NB4 (cell line): Measurements from ENCODE around the gene ICE1.

Experiments used
- DNase-seq: peaks from one replicate; pipeline ENCODE4 v3.0.0; 2010; ENCODE audit warnings: low read depth
- H3K4me3 ChIP-seq: one replicate; pipeline ENCODE4 v1.5.1; 2011; ENCODE audit warnings: mild to moderate bottlenecking, low read depth, low read length, moderate library complexity
- MYC ChIP-seq: IDR thresholded peaks from 2 replicates; pipeline ENCODE4 v1.6.1; 2011; ENCODE audit warnings: low read depth, low read length
- POLR2A ChIP-seq: IDR thresholded peaks from 2 replicates; pipeline ENCODE4 v1.6.1; 2011; ENCODE audit warnings: mild to moderate bottlenecking; ENCODE audit not compliant: insufficient read length; ENCODE audit errors: extremely low read depth
- TF ChIP-seq, protein P1 (sequence below): IDR thresholded peaks from 2 replicates; pipeline ENCODE4 v1.6.1; 2011; ENCODE audit warnings: low read depth, low read length
- TF ChIP-seq, protein P2 (sequence below): IDR thresholded peaks from one replicate; pipeline ENCODE4 v1.5.1; 2012; ENCODE audit warnings: low read depth, low read length

ICE1 gene, protein sequence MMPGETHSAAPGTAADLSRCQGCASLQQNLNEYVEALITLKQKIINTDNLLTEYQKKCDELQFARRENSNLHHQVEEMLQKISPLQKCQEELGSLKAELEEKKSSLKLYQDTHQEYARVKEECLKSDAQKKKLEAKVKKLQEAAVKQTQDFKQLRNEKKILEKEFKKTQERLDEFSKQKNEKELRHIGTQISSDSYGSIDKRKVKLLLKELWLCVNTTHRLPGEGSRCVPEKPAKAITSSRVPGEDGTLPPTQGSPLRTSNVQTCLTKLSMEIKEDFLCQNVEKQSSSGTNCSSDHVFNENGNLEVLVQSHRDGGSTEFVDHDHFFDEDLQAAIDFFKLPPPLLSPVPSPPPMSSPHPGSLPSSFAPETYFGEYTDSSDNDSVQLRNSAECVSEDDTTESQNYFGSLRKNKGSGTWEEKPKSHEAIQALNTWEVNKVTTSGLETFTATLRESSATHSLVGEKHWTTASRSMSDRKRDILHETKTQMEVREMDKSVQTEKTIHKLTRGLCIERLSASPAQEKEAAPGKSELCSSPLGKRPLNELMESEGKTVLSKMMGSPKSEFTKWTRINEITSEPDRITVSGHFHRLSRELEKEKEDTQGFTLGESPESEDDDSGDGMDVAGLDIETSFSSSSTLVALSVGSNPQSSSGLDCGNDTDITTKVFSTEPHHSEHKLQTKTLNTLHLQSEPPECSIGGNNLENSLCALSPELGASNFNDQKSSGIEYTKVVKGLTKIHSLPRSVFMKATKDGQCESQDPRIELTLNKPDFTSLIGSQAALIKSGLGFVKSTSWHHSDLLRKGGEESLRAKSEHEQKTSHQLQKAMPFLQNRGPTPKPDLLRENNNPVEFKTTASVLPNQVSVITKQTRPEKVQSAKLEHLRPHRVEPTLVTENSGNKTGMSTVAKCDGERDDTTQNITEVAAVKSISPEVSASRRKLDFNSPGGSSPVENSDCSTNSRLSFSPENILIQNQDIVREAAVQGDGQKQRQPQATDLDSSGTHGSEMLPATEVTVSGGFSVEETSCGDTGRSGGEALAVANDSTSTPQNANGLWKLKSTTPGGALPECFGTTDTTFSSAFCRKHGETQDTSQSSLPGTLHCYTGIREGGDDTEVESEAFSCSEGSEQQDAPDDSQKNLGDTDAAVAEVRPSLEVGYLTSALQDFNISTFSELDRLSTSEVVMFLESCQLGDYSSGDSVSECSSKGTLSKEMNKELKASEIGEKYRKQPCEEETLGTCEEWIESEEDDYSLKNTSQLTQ (N-terminal part only)

DNA sequence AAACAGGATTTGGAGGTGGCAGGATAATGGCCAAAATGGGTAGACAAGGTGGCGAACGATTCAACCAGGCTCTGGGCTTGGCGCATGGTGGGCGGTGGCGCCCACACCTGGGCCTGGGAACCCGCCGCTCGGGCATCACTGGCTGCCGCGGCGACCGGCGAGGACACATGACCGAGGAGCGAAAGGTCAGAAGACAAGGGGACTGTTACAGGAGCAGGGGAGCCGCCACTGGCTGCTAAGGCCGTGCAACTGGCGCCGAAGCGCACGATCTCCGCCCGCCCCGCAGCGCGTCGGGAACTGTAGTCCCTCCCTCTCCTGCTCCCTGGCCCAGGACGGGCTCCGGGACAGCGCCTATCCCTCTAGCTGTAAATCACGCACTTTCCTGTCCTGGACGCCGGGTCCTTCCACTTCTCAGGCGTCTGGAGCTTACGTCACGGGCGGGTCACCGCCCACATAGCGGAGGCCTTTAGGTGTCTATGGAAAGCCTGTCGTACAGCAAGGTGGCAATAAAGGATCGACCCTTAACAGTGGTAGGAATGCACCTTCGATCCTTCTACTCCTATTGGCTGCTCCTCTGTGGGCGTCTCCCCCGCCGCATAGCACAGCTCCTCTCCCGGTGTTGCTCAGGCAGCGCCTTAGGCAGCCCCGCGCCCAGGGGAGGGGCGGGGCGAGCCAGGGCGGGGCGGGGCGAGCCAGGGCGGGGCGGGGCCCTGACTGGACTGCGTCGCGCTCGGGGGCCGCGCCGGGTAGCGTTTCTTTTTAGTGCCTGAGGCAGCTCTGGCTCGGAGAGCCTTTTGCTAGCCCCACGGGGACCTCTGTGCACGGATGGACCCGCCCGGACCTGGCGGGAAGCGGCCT lies at the start of gene ICE1:
TSS of gene ICE1 (plus strand) at position 717 of the 858 bp plus-strand sequence. CDS start 239 bp downstream, outside the sequence.
- peak; percentile 98 for DNase-seq

DNA sequence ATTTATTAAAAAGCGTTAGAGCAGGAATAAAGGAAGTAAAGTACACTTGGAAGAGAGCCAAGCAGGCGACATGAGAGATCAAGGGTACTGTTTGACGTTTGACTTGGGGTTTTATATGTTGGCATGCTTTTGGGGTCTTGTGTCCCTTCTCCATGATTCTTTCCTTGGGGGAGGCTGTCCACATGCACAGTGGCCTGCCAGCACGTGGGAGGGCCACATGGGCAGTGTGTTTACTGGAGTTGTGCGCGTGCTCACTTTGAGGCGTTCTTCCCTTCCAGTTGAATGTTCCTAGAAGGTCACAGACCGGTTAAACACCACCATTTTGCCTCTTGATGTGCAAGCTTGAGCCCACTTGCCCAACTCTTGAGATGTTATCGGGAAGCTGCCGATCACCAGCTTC lies 49.5 kb upstream of the ICE1 start:
- no peak overlapping the region for H3K4me3 ChIP-seq
- DNase-seq, result no peak
- TF ChIP-seq POLR2A (no peak), MYC (no peak)
- TF ChIP-seq, protein P1, sequence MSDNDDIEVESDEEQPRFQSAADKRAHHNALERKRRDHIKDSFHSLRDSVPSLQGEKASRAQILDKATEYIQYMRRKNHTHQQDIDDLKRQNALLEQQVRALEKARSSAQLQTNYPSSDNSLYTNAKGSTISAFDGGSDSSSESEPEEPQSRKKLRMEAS, result no peak
- TF ChIP-seq, protein P2, sequence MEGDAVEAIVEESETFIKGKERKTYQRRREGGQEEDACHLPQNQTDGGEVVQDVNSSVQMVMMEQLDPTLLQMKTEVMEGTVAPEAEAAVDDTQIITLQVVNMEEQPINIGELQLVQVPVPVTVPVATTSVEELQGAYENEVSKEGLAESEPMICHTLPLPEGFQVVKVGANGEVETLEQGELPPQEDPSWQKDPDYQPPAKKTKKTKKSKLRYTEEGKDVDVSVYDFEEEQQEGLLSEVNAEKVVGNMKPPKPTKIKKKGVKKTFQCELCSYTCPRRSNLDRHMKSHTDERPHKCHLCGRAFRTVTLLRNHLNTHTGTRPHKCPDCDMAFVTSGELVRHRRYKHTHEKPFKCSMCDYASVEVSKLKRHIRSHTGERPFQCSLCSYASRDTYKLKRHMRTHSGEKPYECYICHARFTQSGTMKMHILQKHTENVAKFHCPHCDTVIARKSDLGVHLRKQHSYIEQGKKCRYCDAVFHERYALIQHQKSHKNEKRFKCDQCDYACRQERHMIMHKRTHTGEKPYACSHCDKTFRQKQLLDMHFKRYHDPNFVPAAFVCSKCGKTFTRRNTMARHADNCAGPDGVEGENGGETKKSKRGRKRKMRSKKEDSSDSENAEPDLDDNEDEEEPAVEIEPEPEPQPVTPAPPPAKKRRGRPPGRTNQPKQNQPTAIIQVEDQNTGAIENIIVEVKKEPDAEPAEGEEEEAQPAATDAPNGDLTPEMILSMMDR, result no peak

More for the DNA sequence above, at the start of gene ICE1:
- peak within 1 kb of the TSS; percentile 90 for H3K4me3 ChIP-seq
- TF ChIP-seq POLR2A (peak; percentile 90), MYC (peak; percentile 89)
- TF ChIP-seq, protein P1, result peak; percentile 81; the same call in 1 of the 2 replicates
- TF ChIP-seq, protein P2, result no peak

DNA sequence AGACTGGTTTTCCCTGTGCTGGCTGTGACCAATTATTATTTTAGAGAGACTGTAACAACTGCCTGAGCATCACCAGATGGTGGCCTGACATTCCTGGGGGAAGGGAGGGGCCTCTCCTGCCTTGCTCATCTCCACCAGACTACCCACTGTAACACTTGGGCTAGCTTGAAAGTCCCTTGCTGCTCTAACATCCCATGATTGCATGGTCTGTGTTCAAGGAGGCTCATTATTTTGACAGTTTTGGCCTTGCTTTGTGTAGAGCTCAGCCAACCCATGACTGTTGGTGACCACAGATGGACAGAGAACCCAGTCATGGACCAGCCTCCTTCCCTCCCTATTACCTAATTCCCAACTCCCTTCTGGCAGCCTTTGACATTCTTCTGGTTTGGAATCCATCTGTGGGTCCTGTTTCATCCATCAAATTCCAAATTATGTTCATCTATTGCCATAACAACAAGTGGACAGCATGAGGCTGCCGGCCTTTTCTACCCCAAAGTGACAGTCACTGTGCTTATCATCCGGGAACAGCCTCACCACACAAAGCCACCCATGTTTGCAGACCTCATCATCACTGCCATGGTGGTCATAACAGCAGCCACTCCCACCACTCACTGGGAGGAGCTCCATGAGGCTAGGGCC lies 49.0 kb upstream of the ICE1 start:
- DNase-seq, result no peak
- TF ChIP-seq MYC (no peak), POLR2A (no peak)
- TF ChIP-seq, protein P1, result no peak
- no peak overlapping the region for H3K4me3 ChIP-seq

DNA sequence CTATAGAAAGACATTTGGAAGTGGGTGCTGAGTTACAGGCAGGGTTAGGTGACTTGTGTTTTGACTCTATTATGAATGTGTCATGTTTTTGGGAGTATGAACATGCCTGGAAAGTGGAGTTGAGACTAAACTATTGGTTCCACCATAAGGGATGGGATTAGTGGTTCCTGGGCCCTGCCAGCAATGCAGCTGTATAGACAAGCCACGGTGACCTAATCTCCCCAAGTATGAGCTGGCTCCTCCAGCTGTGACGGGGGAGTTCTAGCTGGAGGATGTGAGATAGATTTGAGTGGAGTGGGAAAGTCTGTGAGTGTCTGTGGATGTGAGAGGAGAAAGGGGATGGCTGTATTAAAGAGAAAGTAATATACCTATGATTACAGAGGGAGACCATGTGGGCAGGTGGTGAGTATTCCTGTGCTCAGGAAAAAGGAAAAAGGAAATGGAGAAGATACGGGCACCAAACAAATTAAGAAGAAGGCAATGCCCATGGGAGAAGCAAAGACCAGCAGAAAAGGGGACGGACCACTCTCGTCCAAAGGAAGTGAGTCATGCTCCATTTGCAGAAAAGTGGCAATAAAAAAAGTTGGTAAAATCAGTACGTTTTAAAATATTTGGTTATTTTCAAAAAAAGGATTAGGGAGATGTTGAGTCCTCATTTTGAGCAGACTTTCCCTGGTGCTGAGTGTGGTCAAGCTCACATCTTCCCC lies 48.3 kb upstream of the ICE1 start:
- TF ChIP-seq POLR2A (no peak), MYC (no peak)
- TF ChIP-seq, protein P2, result no peak
- TF ChIP-seq, protein P1, result no peak
- no peak overlapping the region for H3K4me3 ChIP-seq
- peak; percentile 63 for DNase-seq

DNA sequence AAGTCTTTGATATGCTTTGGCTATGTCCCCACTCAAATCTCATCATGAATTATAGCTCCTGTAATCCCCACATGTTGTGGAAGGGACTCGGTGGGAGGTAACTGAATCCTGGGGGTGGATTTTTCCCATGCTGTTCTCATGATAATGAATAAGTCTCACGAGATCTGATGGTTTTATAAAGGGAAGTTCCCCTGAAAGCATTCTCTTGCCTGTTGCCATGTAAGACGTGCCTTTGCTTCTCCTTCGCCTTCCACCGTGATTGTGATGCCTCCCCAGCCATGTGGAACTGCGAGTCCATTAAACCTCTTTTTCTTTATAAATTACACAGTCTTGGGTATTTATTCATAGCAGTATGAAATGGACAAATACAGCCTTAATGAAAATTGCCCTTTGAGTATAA lies 44.7 kb upstream of the ICE1 start:
- DNase-seq, result no peak
- no peak overlapping the region for H3K4me3 ChIP-seq
- TF ChIP-seq, protein P2, result no peak
- TF ChIP-seq POLR2A (no peak), MYC (no peak)
- TF ChIP-seq, protein P1, result no peak
